Measurements from ENCODE around the gene RAB3C.

RAB3C gene

GRCh38 chr5:58759745-58760144, 176.9 kb downstream of the RAB3C start:
- no peaks in the 10 kb centered on the region for H3K4me1 ChIP-seq (ENCODE audit: low read length)
- peak overlapping the region; percentile 37; the same call in 1 of the 2 replicates for H3K9ac ChIP-seq (ENCODE audit: low read length)
- H4K20me1 ChIP-seq (ENCODE audit: insufficient read depth, low read length): no peaks in the 10 kb centered on the region
- peak; percentile 68 for DNase-seq
- H2AFZ ChIP-seq (ENCODE audit: low read length): peak overlapping the region; percentile 94
- H3K9me3 ChIP-seq (replicated peaks; ENCODE audit: insufficient read depth, low read length): no peaks in the 10 kb centered on the region
- H3K36me3 ChIP-seq (replicated peaks; ENCODE audit: insufficient read depth, low read length): no peaks in the 10 kb centered on the region
- peak overlapping the region; percentile 96 for H3K4me2 ChIP-seq (ENCODE audit: low read depth, low read length)
- no peaks in the 10 kb centered on the region for H3K79me2 ChIP-seq (ENCODE audit: low read length)
- no peak for TF ChIP-seq EZH2 (optimal IDR thresholded peaks at IDR 0.05; ENCODE audit: low read depth, low read length)
- TF ChIP-seq EZH2phosphoT487 (IDR thresholded peaks at IDR 0.05; ENCODE audit: low read length): no peak
- TF ChIP-seq, protein P1, sequence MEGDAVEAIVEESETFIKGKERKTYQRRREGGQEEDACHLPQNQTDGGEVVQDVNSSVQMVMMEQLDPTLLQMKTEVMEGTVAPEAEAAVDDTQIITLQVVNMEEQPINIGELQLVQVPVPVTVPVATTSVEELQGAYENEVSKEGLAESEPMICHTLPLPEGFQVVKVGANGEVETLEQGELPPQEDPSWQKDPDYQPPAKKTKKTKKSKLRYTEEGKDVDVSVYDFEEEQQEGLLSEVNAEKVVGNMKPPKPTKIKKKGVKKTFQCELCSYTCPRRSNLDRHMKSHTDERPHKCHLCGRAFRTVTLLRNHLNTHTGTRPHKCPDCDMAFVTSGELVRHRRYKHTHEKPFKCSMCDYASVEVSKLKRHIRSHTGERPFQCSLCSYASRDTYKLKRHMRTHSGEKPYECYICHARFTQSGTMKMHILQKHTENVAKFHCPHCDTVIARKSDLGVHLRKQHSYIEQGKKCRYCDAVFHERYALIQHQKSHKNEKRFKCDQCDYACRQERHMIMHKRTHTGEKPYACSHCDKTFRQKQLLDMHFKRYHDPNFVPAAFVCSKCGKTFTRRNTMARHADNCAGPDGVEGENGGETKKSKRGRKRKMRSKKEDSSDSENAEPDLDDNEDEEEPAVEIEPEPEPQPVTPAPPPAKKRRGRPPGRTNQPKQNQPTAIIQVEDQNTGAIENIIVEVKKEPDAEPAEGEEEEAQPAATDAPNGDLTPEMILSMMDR (IDR thresholded peaks at IDR 0.05; ENCODE audit: low read length): no peak
- H3K27me3 ChIP-seq (replicated peaks; ENCODE audit: insufficient read depth, low read length): no peaks in the 10 kb centered on the region
- H3K4me3 ChIP-seq (ENCODE audit: low read length): peak overlapping the region; percentile 59
- H3F3A ChIP-seq (ENCODE audit: insufficient read depth, low read length): no peaks in the 10 kb centered on the region
- H3K9me2 ChIP-seq (replicated peaks; ENCODE audit: insufficient read depth, low read length): no peaks in the 10 kb centered on the region
- H3K27ac ChIP-seq (ENCODE audit: low read length): no peak overlapping the region

GRCh38 chr5:58760222-58760621, 177.3 kb downstream of the RAB3C start:
- peak overlapping the region; percentile 59 for H3K4me3 ChIP-seq (ENCODE audit: low read length)
- peak overlapping the region; percentile 96 for H3K4me2 ChIP-seq (ENCODE audit: low read depth, low read length)

GRCh38 chr5:58761407-58761806, 178.5 kb downstream of the RAB3C start:
- DNase-seq: no peak
- no peak overlapping the region for H3K27ac ChIP-seq (ENCODE audit: low read length)
- H3K79me2 ChIP-seq (ENCODE audit: low read length): no peaks in the 10 kb centered on the region
- H3K9ac ChIP-seq (ENCODE audit: low read length): no peak overlapping the region
- no peaks in the 10 kb centered on the region for H3K9me3 ChIP-seq (replicated peaks; ENCODE audit: insufficient read depth, low read length)
- H3K4me3 ChIP-seq (ENCODE audit: low read length): no peak overlapping the region
- no peaks in the 10 kb centered on the region for H3K27me3 ChIP-seq (replicated peaks; ENCODE audit: insufficient read depth, low read length)
- H3K4me2 ChIP-seq (ENCODE audit: low read depth, low read length): no peak overlapping the region
- H3K9me2 ChIP-seq (replicated peaks; ENCODE audit: insufficient read depth, low read length): no peaks in the 10 kb centered on the region
- no peak for TF ChIP-seq EZH2phosphoT487 (IDR thresholded peaks at IDR 0.05; ENCODE audit: low read length)
- no peaks in the 10 kb centered on the region for H4K20me1 ChIP-seq (ENCODE audit: insufficient read depth, low read length)
- no peaks in the 10 kb centered on the region for H3K36me3 ChIP-seq (replicated peaks; ENCODE audit: insufficient read depth, low read length)
- H3K4me1 ChIP-seq (ENCODE audit: low read length): no peaks in the 10 kb centered on the region
- H2AFZ ChIP-seq (ENCODE audit: low read length): no peak overlapping the region
- no peaks in the 10 kb centered on the region for H3F3A ChIP-seq (ENCODE audit: insufficient read depth, low read length)

More at GRCh38 chr5:58760222-58760621, 177.3 kb downstream of the RAB3C start:
- no peaks in the 10 kb centered on the region for H3K9me2 ChIP-seq (replicated peaks; ENCODE audit: insufficient read depth, low read length)
- no peak for DNase-seq
- no peaks in the 10 kb centered on the region for H3K9me3 ChIP-seq (replicated peaks; ENCODE audit: insufficient read depth, low read length)
- no peaks in the 10 kb centered on the region for H4K20me1 ChIP-seq (ENCODE audit: insufficient read depth, low read length)
- peak overlapping the region; percentile 37; the same call in 1 of the 2 replicates for H3K9ac ChIP-seq (ENCODE audit: low read length)
- TF ChIP-seq EZH2 (optimal IDR thresholded peaks at IDR 0.05; ENCODE audit: low read depth, low read length) (no peak), EZH2phosphoT487 (IDR thresholded peaks at IDR 0.05; ENCODE audit: low read length) (no peak)
- TF ChIP-seq, protein P1 (IDR thresholded peaks at IDR 0.05; ENCODE audit: low read length): no peak
- H3K27ac ChIP-seq (ENCODE audit: low read length): no peak overlapping the region
- H3K4me1 ChIP-seq (ENCODE audit: low read length): no peaks in the 10 kb centered on the region
- H3K36me3 ChIP-seq (replicated peaks; ENCODE audit: insufficient read depth, low read length): no peaks in the 10 kb centered on the region
- H3F3A ChIP-seq (ENCODE audit: insufficient read depth, low read length): no peaks in the 10 kb centered on the region
- peak overlapping the region; percentile 94 for H2AFZ ChIP-seq (ENCODE audit: low read length)
- no peaks in the 10 kb centered on the region for H3K27me3 ChIP-seq (replicated peaks; ENCODE audit: insufficient read depth, low read length)
- no peaks in the 10 kb centered on the region for H3K79me2 ChIP-seq (ENCODE audit: low read length)

DNA sequence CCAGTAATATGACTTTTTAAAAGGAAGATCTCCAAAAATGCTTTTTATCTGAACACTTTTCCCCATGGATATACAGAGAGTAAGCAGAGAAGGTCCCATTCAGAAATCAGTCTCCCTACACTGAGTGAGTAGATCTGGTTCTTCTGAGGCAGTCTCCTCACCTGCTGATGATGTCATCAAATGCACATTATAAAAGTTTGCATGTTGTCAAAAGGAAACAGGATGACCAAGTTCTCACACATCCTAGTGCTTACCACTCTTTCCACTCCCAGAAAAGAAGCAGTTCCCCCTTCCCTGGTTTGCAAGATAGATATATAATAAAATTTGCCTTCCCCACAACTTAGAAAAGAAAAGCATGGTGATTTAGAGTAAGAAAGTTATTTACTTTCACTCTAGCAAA, 180.5 kb downstream of the RAB3C start:
- Histone ChIP-seq H3K4me1 (ENCODE audit: low read length) (no peaks in the 10 kb centered on the region), H3K79me2 (ENCODE audit: low read length) (no peaks in the 10 kb centered on the region), H3K36me3 (replicated peaks; ENCODE audit: insufficient read depth, low read length) (no peaks in the 10 kb centered on the region), H2AFZ (ENCODE audit: low read length) (no peak overlapping the region), H3K27ac (ENCODE audit: low read length) (no peak overlapping the region), H3K9me2 (replicated peaks; ENCODE audit: insufficient read depth, low read length) (no peaks in the 10 kb centered on the region), H3K9ac (ENCODE audit: low read length) (no peak overlapping the region), H4K20me1 (ENCODE audit: insufficient read depth, low read length) (no peaks in the 10 kb centered on the region), H3K4me3 (ENCODE audit: low read length) (no peak overlapping the region), H3F3A (ENCODE audit: insufficient read depth, low read length) (no peaks in the 10 kb centered on the region), H3K27me3 (replicated peaks; ENCODE audit: insufficient read depth, low read length) (no peaks in the 10 kb centered on the region), H3K9me3 (replicated peaks; ENCODE audit: insufficient read depth, low read length) (no peaks in the 10 kb centered on the region), H3K4me2 (ENCODE audit: low read depth, low read length) (no peak overlapping the region)
- TF ChIP-seq, protein P1 (IDR thresholded peaks at IDR 0.05; ENCODE audit: low read length): no peak
- TF ChIP-seq EZH2 (optimal IDR thresholded peaks at IDR 0.05; ENCODE audit: low read depth, low read length): no peak
- TF ChIP-seq EZH2phosphoT487 (IDR thresholded peaks at IDR 0.05; ENCODE audit: low read length): no peak
- DNase-seq: no peak
